Neural crest cell (in vitro differentiated cells): ENCODE results near the gene ZCCHC2. TPM values are rescaled to one million over a fixed set of nuclear protein-coding genes. Genes with fewer than 3 reads are reported as not detected.

ENCODE experiments used
- DNase-seq: peaks from one replicate; pipeline ENCODE4 v3.0.0; 2021; ENCODE audit warnings: low read depth, mixed read lengths, low spot score
- H3K27ac Mint-ChIP-seq: one replicate; pipeline ENCODE4 v1.8.0; 2021; ENCODE audit warnings: mild to moderate bottlenecking, mixed read lengths; ENCODE audit not compliant: unreplicated experiment
- H3K27me3 Mint-ChIP-seq: 2 replicates; pipeline ENCODE4 v1.8.0; 2021; ENCODE audit warnings: low read depth, mild to moderate bottlenecking, mixed read lengths
- H3K36me3 Mint-ChIP-seq: 2 replicates; pipeline ENCODE4 v1.8.0; 2021; ENCODE audit warnings: low read depth, mild to moderate bottlenecking, mixed read lengths
- H3K4me1 Mint-ChIP-seq: 2 replicates; pipeline ENCODE4 v1.8.0; 2021; ENCODE audit warnings: mixed read lengths
- H3K4me3 Mint-ChIP-seq: one replicate; pipeline ENCODE4 v1.8.0; 2021; ENCODE audit warnings: mild to moderate bottlenecking, mixed read lengths
- H3K9me3 Mint-ChIP-seq: 2 replicates; pipeline ENCODE4 v1.8.0; 2021; ENCODE audit warnings: mixed read lengths
- long read RNA-seq: library from polyadenylated mRNA; unstranded; transcript quantifications from one replicate; pipeline ENCODE4 v2.0.0, GENCODE V29; 2020
- total RNA-seq: library from RNA; stranded (reverse); gene quantifications from 2 replicates; pipeline ENCODE4 v1.2.1, GENCODE V29; 2021
- TF ChIP-seq, protein P1 (sequence below): fragments of 200-600 bp; sonication (generic); conservative IDR thresholded peaks from 2 replicates; pipeline ENCODE4 v1.5.0; 2021; ENCODE audit warnings: antibody characterized with exemption, mild to moderate bottlenecking

ZCCHC2 gene
- 14.3 and 14.7 TPM in 2 replicates for total RNA-seq
- long read RNA-seq, partial matches to known transcripts, result 0 of 3 reads
- long read RNA-seq, other reads (novel, unspliced or antisense), result 3 of 3 reads

GRCh38 chr18:62522504-62523254, at the start of gene ZCCHC2:
Gene ZCCHC2 (plus strand): TSS chr18:62523025. CDS start chr18:62523425, 400 bp downstream.
- H3K36me3 Mint-ChIP-seq, result no peaks in the 10 kb centered on the region
- H3K27me3 Mint-ChIP-seq, result peaks cover 43% of the 10 kb centered on the region
- peaks cover 35% of the 10 kb centered on the region for H3K4me1 Mint-ChIP-seq
- no peaks in the 10 kb centered on the region for H3K9me3 Mint-ChIP-seq
- TF ChIP-seq, protein P1, sequence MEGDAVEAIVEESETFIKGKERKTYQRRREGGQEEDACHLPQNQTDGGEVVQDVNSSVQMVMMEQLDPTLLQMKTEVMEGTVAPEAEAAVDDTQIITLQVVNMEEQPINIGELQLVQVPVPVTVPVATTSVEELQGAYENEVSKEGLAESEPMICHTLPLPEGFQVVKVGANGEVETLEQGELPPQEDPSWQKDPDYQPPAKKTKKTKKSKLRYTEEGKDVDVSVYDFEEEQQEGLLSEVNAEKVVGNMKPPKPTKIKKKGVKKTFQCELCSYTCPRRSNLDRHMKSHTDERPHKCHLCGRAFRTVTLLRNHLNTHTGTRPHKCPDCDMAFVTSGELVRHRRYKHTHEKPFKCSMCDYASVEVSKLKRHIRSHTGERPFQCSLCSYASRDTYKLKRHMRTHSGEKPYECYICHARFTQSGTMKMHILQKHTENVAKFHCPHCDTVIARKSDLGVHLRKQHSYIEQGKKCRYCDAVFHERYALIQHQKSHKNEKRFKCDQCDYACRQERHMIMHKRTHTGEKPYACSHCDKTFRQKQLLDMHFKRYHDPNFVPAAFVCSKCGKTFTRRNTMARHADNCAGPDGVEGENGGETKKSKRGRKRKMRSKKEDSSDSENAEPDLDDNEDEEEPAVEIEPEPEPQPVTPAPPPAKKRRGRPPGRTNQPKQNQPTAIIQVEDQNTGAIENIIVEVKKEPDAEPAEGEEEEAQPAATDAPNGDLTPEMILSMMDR, result no peak
- peak within 1 kb of the TSS; percentile 83 for H3K4me3 Mint-ChIP-seq
- no peak within 1 kb of the TSS for H3K27ac Mint-ChIP-seq
- DNase-seq, result peak; percentile 99

GRCh38 chr18:62479574-62479973, 43.3 kb upstream of the ZCCHC2 start:
- no peak for DNase-seq
- Mint-ChIP-seq H3K4me3 (no peak overlapping the region), H3K27me3 (peaks cover 10% of the 10 kb centered on the region), H3K27ac (no peak overlapping the region), H3K36me3 (peaks cover 8% of the 10 kb centered on the region), H3K9me3 (peaks cover 4% of the 10 kb centered on the region), H3K4me1 (no peaks in the 10 kb centered on the region)
- TF ChIP-seq, protein P1, result no peak

GRCh38 chr18:62480927-62481326, 41.9 kb upstream of the ZCCHC2 start:
- peaks cover 12% of the 10 kb centered on the region for H3K4me1 Mint-ChIP-seq
- no peak overlapping the region for H3K27ac Mint-ChIP-seq
- peaks cover 15% of the 10 kb centered on the region for H3K27me3 Mint-ChIP-seq
- H3K9me3 Mint-ChIP-seq, result peaks cover 4% of the 10 kb centered on the region
- TF ChIP-seq, protein P1, result no peak
- H3K36me3 Mint-ChIP-seq, result peaks cover 8% of the 10 kb centered on the region
- H3K4me3 Mint-ChIP-seq, result no peak overlapping the region
- no peak for DNase-seq

DNA sequence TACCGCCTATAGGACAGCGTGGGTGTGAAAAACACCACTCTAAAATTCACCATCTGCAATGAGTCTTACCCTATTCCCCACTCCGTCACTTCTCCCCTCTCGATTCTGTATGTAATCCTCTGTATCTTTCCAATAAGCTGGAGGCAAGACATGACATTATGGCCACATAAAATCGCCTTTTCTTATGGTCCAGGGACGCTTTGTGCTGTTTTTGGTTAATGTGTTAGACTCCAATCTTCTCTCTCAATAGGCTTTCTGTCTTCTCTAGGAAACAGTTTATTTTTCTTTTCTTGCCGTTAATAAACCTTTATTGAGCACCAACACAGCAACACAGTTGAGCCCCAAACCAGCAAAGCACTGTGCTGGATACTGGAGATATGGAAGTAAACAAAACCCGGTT, 37.9 kb upstream of the ZCCHC2 start:
- peaks cover 12% of the 10 kb centered on the region for H3K27me3 Mint-ChIP-seq
- peaks cover 4% of the 10 kb centered on the region for H3K9me3 Mint-ChIP-seq
- DNase-seq, result no peak
- peaks cover 8% of the 10 kb centered on the region for H3K36me3 Mint-ChIP-seq
- TF ChIP-seq, protein P1, result no peak
- H3K4me3 Mint-ChIP-seq, result no peak overlapping the region
- H3K4me1 Mint-ChIP-seq, result peaks cover 12% of the 10 kb centered on the region
- no peak overlapping the region for H3K27ac Mint-ChIP-seq

GRCh38 chr18:62485684-62486083, 37.1 kb upstream of the ZCCHC2 start:
- H3K4me1 Mint-ChIP-seq, result peaks cover 12% of the 10 kb centered on the region
- no peak overlapping the region for H3K4me3 Mint-ChIP-seq
- TF ChIP-seq, protein P1, result no peak
- peaks cover 3% of the 10 kb centered on the region for H3K36me3 Mint-ChIP-seq
- no peak overlapping the region for H3K27ac Mint-ChIP-seq
- peaks cover 12% of the 10 kb centered on the region for H3K27me3 Mint-ChIP-seq
- H3K9me3 Mint-ChIP-seq, result peaks cover 4% of the 10 kb centered on the region
- DNase-seq, result no peak
